Measurements from ENCODE around the gene CBX1.

The CBX1 gene

GRCh38 chr17:48134912-48135480 lies 33.7 kb upstream of the CBX1 start:
- H3K9me3 ChIP-seq (ENCODE audit: control insufficient read depth in 1 of 2, low read length in 2 of 2) = no peaks in the 10 kb centered on the region
- no peak overlapping the region for H3K27ac ChIP-seq (ENCODE audit: low read length)
- no peaks in the 10 kb centered on the region for H3K36me3 ChIP-seq (ENCODE audit: control insufficient read depth in 1 of 2, insufficient read depth in 2 of 2, low read length in 2 of 2)
- no peak overlapping the region for H3K4me3 ChIP-seq (ENCODE audit: low read depth in 1 of 2, low read length in 2 of 2)
- H3K27me3 ChIP-seq (ENCODE audit: low read depth, low read length) = no peaks in the 10 kb centered on the region
- H3K4me1 ChIP-seq (ENCODE audit: control insufficient read depth in 1 of 2, insufficient read depth in 2 of 2, low read length in 2 of 2) = no peaks in the 10 kb centered on the region

DNA sequence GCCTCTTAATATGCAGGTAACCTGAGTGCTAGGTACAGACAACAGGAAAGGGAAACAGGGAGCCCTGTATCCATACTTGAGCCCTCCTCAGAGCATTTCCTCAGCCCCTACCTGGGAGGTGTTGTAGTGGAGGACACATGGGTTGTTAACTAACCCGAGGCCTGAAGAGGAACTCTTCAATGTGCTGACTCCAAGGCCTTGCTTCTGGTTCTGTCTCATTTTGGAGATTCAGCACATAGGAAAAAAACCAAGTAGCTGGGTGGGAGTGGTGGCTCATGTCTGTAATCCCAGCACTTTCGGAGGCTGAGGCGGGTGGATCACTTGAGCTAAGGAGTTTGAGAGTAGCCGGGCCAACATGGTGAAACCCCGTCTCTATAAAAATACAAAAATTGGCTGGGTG lies 31.1 kb upstream of the CBX1 start:
- Histone ChIP-seq H3K36me3 (ENCODE audit: control insufficient read depth in 1 of 2, insufficient read depth in 2 of 2, low read length in 2 of 2) (no peaks in the 10 kb centered on the region), H3K4me1 (ENCODE audit: control insufficient read depth in 1 of 2, insufficient read depth in 2 of 2, low read length in 2 of 2) (no peaks in the 10 kb centered on the region), H3K27ac (ENCODE audit: low read length) (no peak overlapping the region), H3K9me3 (ENCODE audit: control insufficient read depth in 1 of 2, low read length in 2 of 2) (no peaks in the 10 kb centered on the region), H3K27me3 (ENCODE audit: low read depth, low read length) (no peaks in the 10 kb centered on the region), H3K4me3 (ENCODE audit: low read depth in 1 of 2, low read length in 2 of 2) (no peak overlapping the region)

DNA sequence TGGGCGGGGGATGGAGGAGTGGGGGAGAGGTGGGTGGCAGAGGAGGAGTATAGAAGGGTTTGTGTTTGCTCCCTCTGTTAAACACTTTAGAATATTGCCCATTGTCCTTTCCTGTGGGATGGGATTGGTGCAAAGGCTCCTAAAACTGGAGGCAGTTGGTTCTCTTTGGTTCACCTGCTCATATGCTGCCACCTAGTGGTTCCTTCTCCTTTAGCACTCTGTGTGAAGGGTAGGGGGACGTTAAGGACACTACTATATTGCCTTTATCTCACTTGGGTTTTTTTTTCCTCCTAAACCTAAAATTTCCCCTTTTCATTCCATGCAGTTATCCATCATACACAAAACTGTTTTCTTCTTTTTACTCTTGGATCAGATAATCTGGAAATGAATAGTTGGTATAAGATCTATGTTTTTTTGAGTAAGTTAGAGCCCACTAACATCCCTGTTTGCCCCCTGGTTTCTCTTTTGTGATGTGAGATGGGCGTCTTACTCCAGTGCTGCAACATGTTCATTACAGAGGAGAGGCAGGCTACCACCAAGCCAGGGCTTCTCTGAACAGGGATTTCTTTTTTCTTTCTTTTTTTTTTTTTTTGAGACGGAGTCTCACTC lies 30.0 kb upstream of the CBX1 start:
- no peak overlapping the region for H3K4me3 ChIP-seq (ENCODE audit: low read depth in 1 of 2, low read length in 2 of 2)
- H3K27me3 ChIP-seq (ENCODE audit: low read depth, low read length) = no peaks in the 10 kb centered on the region

DNA sequence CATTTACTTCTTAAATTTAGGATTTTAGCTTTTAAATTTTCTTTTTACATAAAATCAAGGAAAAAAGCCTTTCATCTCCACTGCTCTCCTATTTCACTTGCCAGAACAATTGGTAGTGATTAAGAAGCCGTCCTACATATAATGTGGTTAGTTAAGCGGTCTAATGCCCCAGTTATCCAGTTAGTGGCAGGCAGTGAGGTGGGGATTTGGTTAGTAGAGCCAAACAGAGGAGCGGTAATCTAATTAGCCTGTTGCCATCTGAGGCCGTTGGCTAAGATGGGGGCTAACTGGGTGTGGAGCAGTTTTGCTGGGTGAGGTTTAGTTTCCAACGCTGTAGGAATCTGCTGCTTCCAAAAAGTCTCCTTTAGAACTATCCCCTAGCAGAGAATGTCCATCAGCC lies 28.7 kb upstream of the CBX1 start:
- no peak overlapping the region for H3K4me3 ChIP-seq (ENCODE audit: low read depth in 1 of 2, low read length in 2 of 2)
- no peaks in the 10 kb centered on the region for H3K27me3 ChIP-seq (ENCODE audit: low read depth, low read length)
- H3K27ac ChIP-seq (ENCODE audit: low read length) = no peak overlapping the region
- H3K9me3 ChIP-seq (ENCODE audit: control insufficient read depth in 1 of 2, low read length in 2 of 2) = no peaks in the 10 kb centered on the region
- H3K4me1 ChIP-seq (ENCODE audit: control insufficient read depth in 1 of 2, insufficient read depth in 2 of 2, low read length in 2 of 2) = no peaks in the 10 kb centered on the region
- peaks cover 6 to 11% of the 10 kb centered on the region in 2 donors for H3K36me3 ChIP-seq (ENCODE audit: control insufficient read depth in 1 of 2, insufficient read depth in 2 of 2, low read length in 2 of 2)

More for the DNA sequence above, 30.0 kb upstream of the CBX1 start:
- no peaks in the 10 kb centered on the region for H3K9me3 ChIP-seq (ENCODE audit: control insufficient read depth in 1 of 2, low read length in 2 of 2)
- H3K36me3 ChIP-seq (ENCODE audit: control insufficient read depth in 1 of 2, insufficient read depth in 2 of 2, low read length in 2 of 2) = peaks cover 0 to 5% of the 10 kb centered on the region in 2 donors
- H3K27ac ChIP-seq (ENCODE audit: low read length) = no peak overlapping the region
- H3K4me1 ChIP-seq (ENCODE audit: control insufficient read depth in 1 of 2, insufficient read depth in 2 of 2, low read length in 2 of 2) = no peaks in the 10 kb centered on the region

DNA sequence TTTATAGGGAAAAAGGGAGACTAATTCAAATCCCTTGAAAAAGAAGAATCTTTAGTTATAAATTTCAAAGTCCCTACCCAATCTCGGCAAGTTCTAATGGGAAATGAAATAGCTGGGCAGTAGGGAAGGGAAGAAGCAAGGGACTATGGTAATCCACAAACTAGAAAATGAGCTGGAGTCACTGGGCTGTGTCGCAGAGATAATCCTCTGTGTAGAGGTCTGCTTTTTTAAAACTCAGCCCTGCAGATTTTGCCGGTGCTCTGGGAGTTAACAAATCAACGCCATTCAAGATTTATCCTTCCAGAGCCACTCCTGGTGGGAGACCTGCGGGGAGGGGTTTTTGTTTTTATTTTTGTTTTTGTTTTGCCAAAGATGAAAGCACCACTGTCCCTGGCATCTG lies 27.1 kb upstream of the CBX1 start:
- Histone ChIP-seq H3K27me3 (ENCODE audit: low read depth, low read length) (no peaks in the 10 kb centered on the region), H3K4me1 (ENCODE audit: control insufficient read depth in 1 of 2, insufficient read depth in 2 of 2, low read length in 2 of 2) (no peaks in the 10 kb centered on the region), H3K9me3 (ENCODE audit: control insufficient read depth in 1 of 2, low read length in 2 of 2) (no peaks in the 10 kb centered on the region), H3K36me3 (ENCODE audit: control insufficient read depth in 1 of 2, insufficient read depth in 2 of 2, low read length in 2 of 2) (peaks cover 10 to 14% of the 10 kb centered on the region in 2 donors), H3K4me3 (ENCODE audit: low read depth in 1 of 2, low read length in 2 of 2) (no peak overlapping the region), H3K27ac (ENCODE audit: low read length) (no peak overlapping the region)

DNA sequence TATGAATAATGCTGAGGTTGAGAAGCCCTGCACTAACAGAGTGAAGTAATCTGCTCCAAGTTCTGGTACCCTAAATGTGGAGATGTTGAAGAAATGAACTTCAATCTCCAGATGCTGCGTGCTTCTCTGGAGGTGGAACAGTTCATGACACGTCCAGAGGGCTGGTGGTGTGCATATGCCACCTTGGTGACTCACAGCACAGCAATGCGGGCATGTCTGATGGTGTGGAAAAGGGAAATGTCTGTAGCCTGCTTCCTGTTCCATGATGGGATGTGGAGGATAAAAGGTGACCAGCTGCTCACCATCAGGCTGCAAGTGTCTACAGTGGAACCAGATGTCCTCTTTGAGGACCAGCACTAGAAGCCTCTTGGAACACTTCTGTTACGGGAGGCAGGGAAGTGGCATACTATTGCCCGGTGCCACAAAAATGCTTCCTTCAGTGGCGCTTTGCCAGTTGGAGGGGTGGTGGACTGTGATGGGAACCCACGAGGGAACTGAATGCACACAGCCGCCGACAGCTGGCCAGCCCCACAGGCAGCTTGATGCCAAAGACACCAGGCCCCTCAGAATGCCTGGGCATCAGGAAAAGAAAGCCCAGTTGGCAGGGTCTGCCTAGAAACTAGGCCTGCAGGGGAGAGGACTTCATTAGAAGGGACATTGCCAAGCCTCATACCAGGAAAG lies 26.2 kb upstream of the CBX1 start:
- Histone ChIP-seq H3K4me1 (ENCODE audit: control insufficient read depth in 1 of 2, insufficient read depth in 2 of 2, low read length in 2 of 2) (no peaks in the 10 kb centered on the region), H3K4me3 (ENCODE audit: low read depth in 1 of 2, low read length in 2 of 2) (no peak overlapping the region), H3K36me3 (ENCODE audit: control insufficient read depth in 1 of 2, insufficient read depth in 2 of 2, low read length in 2 of 2) (peaks cover 18 to 23% of the 10 kb centered on the region in 2 donors), H3K27me3 (ENCODE audit: low read depth, low read length) (no peaks in the 10 kb centered on the region), H3K27ac (ENCODE audit: low read length) (no peak overlapping the region), H3K9me3 (ENCODE audit: control insufficient read depth in 1 of 2, low read length in 2 of 2) (no peaks in the 10 kb centered on the region)

DNA sequence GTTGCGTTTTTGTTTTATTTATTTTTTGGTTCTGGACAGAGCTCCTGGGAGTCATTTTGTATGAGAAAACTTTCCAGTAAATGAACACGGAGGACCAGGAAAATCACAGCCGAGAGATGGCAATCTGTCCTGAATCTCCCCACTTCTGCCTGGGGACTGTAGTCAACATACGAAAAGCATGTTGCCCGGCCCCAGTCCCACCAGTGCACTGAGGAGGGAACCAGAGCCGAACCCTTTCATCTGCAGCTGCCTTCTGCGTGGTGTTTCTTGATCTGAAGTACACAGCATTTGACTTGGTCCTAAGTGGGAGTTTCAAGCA lies 25.2 kb upstream of the CBX1 start:
- Histone ChIP-seq H3K27ac (ENCODE audit: low read length) (no peak overlapping the region), H3K36me3 (ENCODE audit: control insufficient read depth in 1 of 2, insufficient read depth in 2 of 2, low read length in 2 of 2) (peaks cover 28 to 33% of the 10 kb centered on the region in 2 donors), H3K4me1 (ENCODE audit: control insufficient read depth in 1 of 2, insufficient read depth in 2 of 2, low read length in 2 of 2) (no peaks in the 10 kb centered on the region), H3K4me3 (ENCODE audit: low read depth in 1 of 2, low read length in 2 of 2) (no peak overlapping the region), H3K27me3 (ENCODE audit: low read depth, low read length) (no peaks in the 10 kb centered on the region), H3K9me3 (ENCODE audit: control insufficient read depth in 1 of 2, low read length in 2 of 2) (no peaks in the 10 kb centered on the region)

DNA sequence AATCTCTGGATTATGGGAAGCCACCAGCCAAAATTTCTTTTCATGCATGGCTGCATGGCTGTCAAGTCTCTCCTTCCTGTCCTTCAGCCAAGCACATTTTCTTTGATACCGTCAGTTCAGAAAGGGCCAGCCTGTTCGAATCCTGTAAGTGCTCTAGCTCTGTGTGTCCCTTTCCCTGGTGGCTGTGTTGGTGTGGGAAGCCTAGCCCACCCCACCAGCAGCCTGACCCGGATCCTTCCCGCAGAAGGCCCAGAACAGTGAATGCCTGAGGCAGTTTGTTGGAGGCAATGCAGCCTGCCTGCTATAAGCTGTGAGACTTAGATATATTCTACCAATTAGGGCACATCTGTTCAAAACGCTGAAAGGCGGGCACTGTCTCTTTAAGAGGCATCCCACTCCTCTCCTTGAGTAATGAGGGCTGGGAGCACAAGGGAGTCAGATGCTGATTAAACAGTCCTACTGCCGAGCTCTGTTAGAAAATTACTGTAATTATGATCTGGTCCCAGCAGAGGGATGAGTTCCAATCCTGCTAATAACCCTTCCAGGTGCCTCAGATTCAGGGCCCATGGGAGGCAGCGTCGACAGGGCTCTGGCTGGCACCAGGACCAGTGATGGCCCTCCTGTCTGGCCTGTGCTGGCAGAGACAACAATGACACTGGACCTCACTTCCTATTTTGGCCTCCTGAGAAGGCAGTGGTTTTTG lies 24.7 kb upstream of the CBX1 start:
- Histone ChIP-seq H3K4me3 (ENCODE audit: low read depth in 1 of 2, low read length in 2 of 2) (no peak overlapping the region), H3K27ac (ENCODE audit: low read length) (no peak overlapping the region), H3K36me3 (ENCODE audit: control insufficient read depth in 1 of 2, insufficient read depth in 2 of 2, low read length in 2 of 2) (peaks cover 33 to 38% of the 10 kb centered on the region in 2 donors), H3K9me3 (ENCODE audit: control insufficient read depth in 1 of 2, low read length in 2 of 2) (no peaks in the 10 kb centered on the region), H3K4me1 (ENCODE audit: control insufficient read depth in 1 of 2, insufficient read depth in 2 of 2, low read length in 2 of 2) (no peaks in the 10 kb centered on the region), H3K27me3 (ENCODE audit: low read depth, low read length) (no peaks in the 10 kb centered on the region)

GRCh38 chr17:48123776-48124388 lies 22.6 kb upstream of the CBX1 start:
- Histone ChIP-seq H3K4me3 (ENCODE audit: low read depth in 1 of 2, low read length in 2 of 2) (no peak overlapping the region), H3K4me1 (ENCODE audit: control insufficient read depth in 1 of 2, insufficient read depth in 2 of 2, low read length in 2 of 2) (no peaks in the 10 kb centered on the region), H3K27ac (ENCODE audit: low read length) (no peak overlapping the region), H3K9me3 (ENCODE audit: control insufficient read depth in 1 of 2, low read length in 2 of 2) (no peaks in the 10 kb centered on the region), H3K27me3 (ENCODE audit: low read depth, low read length) (no peaks in the 10 kb centered on the region), H3K36me3 (ENCODE audit: control insufficient read depth in 1 of 2, insufficient read depth in 2 of 2, low read length in 2 of 2) (peaks cover 44 to 48% of the 10 kb centered on the region in 2 donors)

GRCh38 chr17:48123111-48123510 lies 21.8 kb upstream of the CBX1 start:
- Histone ChIP-seq H3K9me3 (ENCODE audit: control insufficient read depth in 1 of 2, low read length in 2 of 2) (no peaks in the 10 kb centered on the region), H3K4me1 (ENCODE audit: control insufficient read depth in 1 of 2, insufficient read depth in 2 of 2, low read length in 2 of 2) (no peaks in the 10 kb centered on the region), H3K36me3 (ENCODE audit: control insufficient read depth in 1 of 2, insufficient read depth in 2 of 2, low read length in 2 of 2) (peaks cover 49 to 53% of the 10 kb centered on the region in 2 donors), H3K27ac (ENCODE audit: low read length) (no peak overlapping the region), H3K27me3 (ENCODE audit: low read depth, low read length) (no peaks in the 10 kb centered on the region), H3K4me3 (ENCODE audit: low read depth in 1 of 2, low read length in 2 of 2) (no peak overlapping the region)

DNA sequence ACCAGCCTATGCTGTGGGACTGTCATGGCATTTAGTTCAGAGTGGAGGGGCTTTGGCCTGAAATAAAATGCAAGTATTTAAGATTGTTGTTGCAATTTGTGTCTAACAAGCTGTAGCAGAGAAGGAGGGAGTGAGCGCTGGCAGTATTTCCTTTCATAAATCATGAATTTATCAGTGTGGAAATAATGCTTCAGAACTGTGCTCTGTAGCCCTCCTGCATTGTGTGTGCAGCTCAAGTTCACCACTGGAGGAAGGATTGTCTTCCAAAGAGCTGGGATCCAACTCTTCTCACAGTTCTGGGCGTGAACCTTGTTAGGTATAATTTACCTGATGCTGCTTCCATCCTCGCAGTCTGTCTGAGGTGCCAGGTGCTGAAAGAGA lies 21.4 kb upstream of the CBX1 start:
- H3K27me3 ChIP-seq (ENCODE audit: low read depth, low read length) = no peaks in the 10 kb centered on the region
- H3K4me3 ChIP-seq (ENCODE audit: low read depth in 1 of 2, low read length in 2 of 2) = no peak overlapping the region
- H3K36me3 ChIP-seq (ENCODE audit: control insufficient read depth in 1 of 2, insufficient read depth in 2 of 2, low read length in 2 of 2) = peaks cover 52 to 58% of the 10 kb centered on the region in 2 donors
- no peaks in the 10 kb centered on the region for H3K4me1 ChIP-seq (ENCODE audit: control insufficient read depth in 1 of 2, insufficient read depth in 2 of 2, low read length in 2 of 2)
- no peaks in the 10 kb centered on the region for H3K9me3 ChIP-seq (ENCODE audit: control insufficient read depth in 1 of 2, low read length in 2 of 2)
- no peak overlapping the region for H3K27ac ChIP-seq (ENCODE audit: low read length)

All from muscle layer of duodenum (tissue), 2 donors.